ENCODE data around the gene DNAJB11. TPM values are rescaled to one million over a fixed set of nuclear protein-coding genes. Genes with fewer than 3 reads are reported as not detected.
"Not testable (repeated sequence)": the region's sequence is repeated elsewhere in the genome, so short reads cannot be mapped to it uniquely, and the experiment has no call there.

The DNAJB11 gene
- total and polyA plus RNA-seq, 3 donors from 2014 or later, result 39.3 to 60.2 (median 58.5) TPM

GRCh38 chr3:186530415-186530814 lies 40.1 kb upstream of the DNAJB11 start:
- intact Hi-C loops (cut with DNase I; ENCODE audit: low total_unique reads), result loop anchor here (10.0 kb wide), 2 partner anchors 266 to 546 kb away; no protein-coding TSS in a partner anchor
- no peak for DNase-seq
- no peaks in the 10 kb centered on the region for H3K9me3 ChIP-seq
- H3K27me3 ChIP-seq, result no peaks in the 10 kb centered on the region
- TF ChIP-seq POLR2A (IDR thresholded peaks at IDR 0.05), result no peak
- no peak for TF ChIP-seq CTCF (IDR thresholded peaks at IDR 0.05)
- no peak overlapping the region for H3K4me3 ChIP-seq
- no peaks in the 10 kb centered on the region for H3K4me1 ChIP-seq
- H3K27ac ChIP-seq, result no peak overlapping the region
- no peaks in the 10 kb centered on the region for H3K36me3 ChIP-seq (ENCODE audit: low read depth, missing control alignments)

GRCh38 chr3:186531694-186532093 lies 38.8 kb upstream of the DNAJB11 start:
- not testable (repeated sequence) for H3K4me1 ChIP-seq; H3K27me3 ChIP-seq; H3K27ac ChIP-seq; H3K36me3 ChIP-seq (ENCODE audit: low read depth, missing control alignments); DNase-seq; H3K9me3 ChIP-seq; H3K4me3 ChIP-seq
- WGBS, 2 donors, result 92 to 96% methylated on average over 3 of the region's 3 CpGs
- intact Hi-C loops (cut with DNase I; ENCODE audit: low total_unique reads), result loop anchor here (10.0 kb wide), 2 partner anchors 267 to 547 kb away; no protein-coding TSS in a partner anchor

GRCh38 chr3:186532598-186533072 lies 37.9 kb upstream of the DNAJB11 start:
- Histone ChIP-seq H3K27me3 (no peaks in the 10 kb centered on the region), H3K9me3 (no peaks in the 10 kb centered on the region), H3K36me3 (ENCODE audit: low read depth, missing control alignments) (no peaks in the 10 kb centered on the region), H3K4me3 (no peak overlapping the region), H3K4me1 (no peaks in the 10 kb centered on the region), H3K27ac (no peak overlapping the region)
- intact Hi-C loops (cut with DNase I; ENCODE audit: low total_unique reads), result loop anchor here (10.0 kb wide), 2 partner anchors 268 to 548 kb away; no protein-coding TSS in a partner anchor
- no peak for DNase-seq
- WGBS, 2 donors, result 50 to 69% methylated on average over 1 of the region's 1 CpG
- TF ChIP-seq CTCF (IDR thresholded peaks at IDR 0.05), result no peak
- no peak for TF ChIP-seq POLR2A (IDR thresholded peaks at IDR 0.05)

- H3K4me3 ChIP-seq, result no peak overlapping the region
- intact Hi-C loops (cut with DNase I; ENCODE audit: low total_unique reads), result loop anchor here (10.0 kb wide), 2 partner anchors 269 to 549 kb away; no protein-coding TSS in a partner anchor
- H3K4me1 ChIP-seq, result no peaks in the 10 kb centered on the region
- H3K9me3 ChIP-seq, result no peaks in the 10 kb centered on the region
- 86 to 90% methylated on average over 6 of the region's 6 CpGs for WGBS, 2 donors
- no peak for DNase-seq
- H3K27me3 ChIP-seq, result no peaks in the 10 kb centered on the region
- H3K36me3 ChIP-seq (ENCODE audit: low read depth, missing control alignments), result no peaks in the 10 kb centered on the region
- no peak for TF ChIP-seq CTCF (IDR thresholded peaks at IDR 0.05)
- no peak for TF ChIP-seq POLR2A (IDR thresholded peaks at IDR 0.05)
- H3K27ac ChIP-seq, result no peak overlapping the region
Observed at GRCh38 chr3:186534113-186534669, 36.3 kb upstream of the DNAJB11 start.

- Histone ChIP-seq H3K4me3 (no peak overlapping the region), H3K27ac (no peak overlapping the region), H3K9me3 (no peaks in the 10 kb centered on the region), H3K27me3 (no peaks in the 10 kb centered on the region), H3K36me3 (ENCODE audit: low read depth, missing control alignments) (no peaks in the 10 kb centered on the region), H3K4me1 (no peaks in the 10 kb centered on the region)
- DNase-seq, result no peak
- TF ChIP-seq POLR2A (IDR thresholded peaks at IDR 0.05) (no peak), CTCF (IDR thresholded peaks at IDR 0.05) (no peak)
- intact Hi-C loops (cut with DNase I; ENCODE audit: low total_unique reads), result loop anchor here (10.0 kb wide), 2 partner anchors 272 to 552 kb away; no protein-coding TSS in a partner anchor
Observed at GRCh38 chr3:186536883-186537844, 33.4 kb upstream of the DNAJB11 start.
